GM19035 (cell line): ENCODE measurements around the gene PSMC3IP.

Experiments used
- ATAC-seq: cut with Tn5 transposase; IDR thresholded peaks from one replicate; pipeline ENCODE4 v1.9.1; 2021; ENCODE audit not compliant: unreplicated experiment

PSMC3IP gene

DNA sequence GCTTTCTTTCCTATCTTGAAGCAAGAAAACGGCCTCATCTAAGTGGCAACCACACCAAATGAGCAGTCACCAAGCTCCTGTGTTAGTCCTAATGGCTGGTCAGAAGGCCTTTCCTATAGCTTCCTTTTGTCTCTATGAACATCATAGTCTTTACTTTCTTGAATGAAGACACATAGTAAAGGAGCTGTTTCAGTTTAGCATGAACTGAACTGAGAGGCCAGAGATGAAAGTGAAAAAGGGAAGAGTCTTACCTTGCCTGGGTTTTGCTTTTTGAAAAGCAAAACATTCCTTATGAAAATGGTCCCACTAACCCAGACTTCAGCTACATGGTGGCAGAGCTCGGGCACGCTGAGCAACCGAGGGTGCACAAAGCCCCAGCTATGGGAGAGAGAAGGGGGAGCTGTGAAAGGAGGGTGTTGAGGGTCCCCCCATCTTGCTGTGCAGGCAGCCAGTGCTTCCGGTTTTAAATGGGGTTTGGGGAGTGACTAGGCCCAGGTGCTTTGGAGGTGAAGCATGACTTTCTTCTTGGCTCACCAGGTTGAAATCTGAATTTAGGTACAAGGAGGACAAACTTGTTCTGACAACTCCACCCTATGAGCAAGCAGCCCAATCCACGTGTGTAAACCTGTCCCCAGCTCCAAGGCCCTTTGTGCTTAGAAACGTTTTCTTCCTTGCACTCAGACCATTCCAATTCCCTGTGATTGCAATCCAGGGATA, 9.1 kb upstream of the PSMC3IP start:
- ATAC-seq = no peak

DNA sequence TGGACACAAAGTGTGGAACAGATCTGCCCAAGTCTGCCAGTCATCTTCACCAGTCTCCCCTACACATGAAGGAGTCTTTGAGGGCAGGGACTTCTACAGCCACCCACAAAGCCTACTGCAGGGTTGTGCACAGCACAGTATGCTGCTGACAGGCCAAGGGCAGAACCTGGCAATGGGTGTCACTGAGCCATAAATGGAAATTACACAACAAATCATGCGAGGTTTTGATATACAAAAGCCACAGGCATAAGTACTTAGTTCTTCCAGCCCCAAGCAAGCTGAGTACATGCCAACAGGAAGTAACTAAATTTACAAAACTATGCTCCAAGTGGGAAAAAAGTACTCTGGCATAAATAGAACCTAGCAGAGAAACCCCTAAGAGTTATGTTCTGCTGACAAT, 7.8 kb upstream of the PSMC3IP start:
- ATAC-seq = no peak

DNA sequence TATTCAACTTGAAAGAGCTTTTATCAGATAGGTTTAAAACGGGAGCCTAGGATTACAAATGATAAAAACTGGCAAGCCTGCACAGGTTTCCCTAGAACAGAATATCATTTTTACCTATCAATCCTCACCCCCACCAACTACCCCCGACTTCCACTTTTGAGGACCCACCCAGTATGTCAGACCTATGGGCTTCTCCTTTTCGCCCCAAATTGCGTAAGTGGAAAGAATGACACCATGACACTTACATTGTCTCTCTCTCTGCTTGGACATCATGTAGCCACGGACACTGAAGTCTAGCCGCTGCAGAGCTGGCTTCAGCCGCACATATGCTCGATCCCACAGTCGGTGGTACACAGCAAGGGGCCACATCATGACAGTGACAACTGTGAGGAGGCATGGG, 7.4 kb upstream of the PSMC3IP start:
- no peak for ATAC-seq

DNA sequence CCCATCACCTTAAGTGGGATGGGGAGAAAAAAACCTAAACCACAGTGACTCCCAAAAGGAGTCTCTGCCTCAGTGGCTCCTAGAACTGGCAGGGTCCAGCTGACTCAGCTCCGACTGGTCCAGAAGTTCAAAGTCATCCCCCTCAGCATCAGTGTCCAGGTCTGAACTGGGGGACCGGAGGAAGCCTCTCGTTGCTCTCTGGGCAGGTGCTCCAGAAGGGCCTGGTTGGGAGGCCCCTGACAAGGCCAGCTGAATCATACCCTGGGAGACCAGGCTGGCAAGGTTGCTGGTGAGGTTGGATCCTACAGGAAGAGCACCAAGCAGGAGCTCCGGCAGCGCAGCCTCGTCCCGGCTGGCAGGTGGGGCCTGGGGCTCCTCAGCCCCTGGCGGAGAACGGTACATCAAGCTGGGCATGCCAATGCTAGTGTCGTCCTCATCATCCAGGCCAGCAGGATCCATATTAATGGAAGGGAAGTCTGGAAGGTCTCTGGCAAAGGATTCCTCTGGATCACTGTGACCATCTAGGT, 4.3 kb upstream of the PSMC3IP start:
- no peak for ATAC-seq

DNA sequence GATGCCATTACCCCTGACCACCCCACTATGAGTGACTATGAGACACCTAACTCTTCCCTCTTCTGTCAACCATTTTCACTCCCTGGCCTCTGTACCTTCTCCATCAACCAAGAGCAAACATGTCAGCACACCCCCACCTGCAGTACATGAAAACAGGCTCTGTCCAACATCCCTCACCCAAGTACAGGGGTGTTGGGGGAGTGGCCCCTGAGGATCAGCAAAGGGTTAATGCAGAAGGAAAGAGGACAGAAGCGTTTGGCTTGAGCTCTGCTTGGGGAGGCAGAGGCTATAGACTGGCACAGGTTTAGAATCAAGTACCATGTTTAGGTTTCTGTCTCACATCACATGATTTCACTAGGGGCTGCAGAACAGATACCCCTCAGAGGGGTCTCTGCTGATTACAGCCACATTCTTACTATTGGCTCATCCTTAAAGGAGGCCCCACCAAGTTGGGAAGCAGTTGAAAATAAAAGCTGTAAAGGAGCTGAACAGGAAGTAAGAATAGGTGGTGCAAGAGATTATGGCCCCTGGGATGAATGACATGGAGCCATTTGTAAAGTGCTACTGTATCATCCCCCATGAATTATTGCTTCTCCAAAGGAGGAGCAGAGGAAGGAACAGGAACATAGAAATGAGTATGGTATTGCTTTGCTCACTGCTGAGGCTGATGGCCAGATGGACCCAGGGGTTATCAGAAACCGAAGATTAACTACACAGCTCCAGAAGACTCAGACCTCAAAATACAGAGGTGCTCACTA, 2.4 kb upstream of the PSMC3IP start:
- no peak for ATAC-seq

DNA sequence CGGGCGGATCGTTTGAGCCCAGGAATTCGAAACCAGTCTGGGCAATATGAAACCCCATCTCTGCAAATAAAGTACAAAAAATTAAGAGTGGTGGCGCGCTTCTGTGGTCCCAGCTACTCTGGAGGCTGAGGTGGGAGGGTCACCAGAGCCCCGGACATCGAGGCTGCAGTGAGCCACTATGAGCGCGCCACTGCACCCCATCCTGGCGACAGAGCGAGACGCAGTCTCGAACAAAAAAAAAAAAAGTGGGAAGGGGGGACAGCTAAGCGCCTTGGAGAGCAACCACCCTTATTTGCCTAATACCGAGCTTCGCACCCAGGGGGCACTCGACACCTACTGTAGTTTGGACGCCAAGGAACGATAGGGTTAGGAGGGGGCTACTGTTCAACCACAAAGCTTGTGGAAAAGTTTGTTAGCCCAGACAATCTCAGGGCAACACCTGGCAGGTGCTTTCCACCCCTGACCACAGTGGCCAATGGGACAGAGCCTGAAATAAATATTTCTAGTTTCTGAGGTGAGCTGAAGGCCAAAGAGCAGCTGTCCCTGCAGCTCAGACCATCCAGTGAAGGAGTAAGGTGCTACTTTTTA, 847 bp upstream of the PSMC3IP start:
- ATAC-seq = peak; percentile 50

- ATAC-seq = peak; percentile 9
Measured at GRCh38 chr17:42577140-42577531, 393 bp downstream of the PSMC3IP start.

- no peak for ATAC-seq
Measured at GRCh38 chr17:42574463-42574862, 3.1 kb downstream of the PSMC3IP start.

GRCh38 chr17:42573095-42573494, 4.4 kb downstream of the PSMC3IP start:
- ATAC-seq = no peak

DNA sequence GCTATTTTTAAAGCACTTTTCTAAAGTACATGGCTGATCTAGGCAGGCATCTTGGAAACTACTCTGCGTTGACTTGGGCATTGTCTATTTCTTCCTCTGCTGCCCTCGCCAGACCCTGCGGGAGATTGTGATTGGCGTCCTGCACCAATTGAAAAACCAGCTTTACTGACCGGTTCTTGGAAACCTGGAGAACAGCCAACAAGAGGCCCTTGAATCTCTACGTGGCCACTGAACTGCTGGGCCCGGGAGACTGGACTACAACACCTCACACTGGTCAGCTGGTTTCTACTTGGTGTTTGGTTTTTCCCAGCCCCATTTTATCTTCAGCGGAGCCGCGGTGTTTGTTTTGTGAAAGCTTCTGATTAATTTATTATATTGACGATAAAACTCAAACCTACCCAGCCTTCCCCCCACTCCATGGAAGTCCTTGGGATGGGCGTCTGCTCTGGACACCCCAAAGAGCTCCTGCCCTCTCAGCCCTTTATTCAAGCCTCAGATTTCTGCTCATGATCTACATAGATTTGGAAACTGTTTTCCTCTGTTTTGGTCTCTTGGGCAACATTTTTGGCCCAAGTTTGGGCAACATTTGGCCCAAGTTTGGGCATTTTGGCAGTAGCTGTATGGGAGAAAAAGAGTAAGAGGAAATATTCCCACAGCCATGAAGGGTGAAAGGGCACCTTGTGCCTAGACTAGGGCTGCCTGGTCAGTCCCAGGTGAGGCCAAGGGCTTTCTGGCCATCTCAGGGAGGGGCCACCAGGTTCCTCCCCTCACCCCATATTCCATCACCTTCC, 5.9 kb downstream of the PSMC3IP start:
- no peak for ATAC-seq

DNA sequence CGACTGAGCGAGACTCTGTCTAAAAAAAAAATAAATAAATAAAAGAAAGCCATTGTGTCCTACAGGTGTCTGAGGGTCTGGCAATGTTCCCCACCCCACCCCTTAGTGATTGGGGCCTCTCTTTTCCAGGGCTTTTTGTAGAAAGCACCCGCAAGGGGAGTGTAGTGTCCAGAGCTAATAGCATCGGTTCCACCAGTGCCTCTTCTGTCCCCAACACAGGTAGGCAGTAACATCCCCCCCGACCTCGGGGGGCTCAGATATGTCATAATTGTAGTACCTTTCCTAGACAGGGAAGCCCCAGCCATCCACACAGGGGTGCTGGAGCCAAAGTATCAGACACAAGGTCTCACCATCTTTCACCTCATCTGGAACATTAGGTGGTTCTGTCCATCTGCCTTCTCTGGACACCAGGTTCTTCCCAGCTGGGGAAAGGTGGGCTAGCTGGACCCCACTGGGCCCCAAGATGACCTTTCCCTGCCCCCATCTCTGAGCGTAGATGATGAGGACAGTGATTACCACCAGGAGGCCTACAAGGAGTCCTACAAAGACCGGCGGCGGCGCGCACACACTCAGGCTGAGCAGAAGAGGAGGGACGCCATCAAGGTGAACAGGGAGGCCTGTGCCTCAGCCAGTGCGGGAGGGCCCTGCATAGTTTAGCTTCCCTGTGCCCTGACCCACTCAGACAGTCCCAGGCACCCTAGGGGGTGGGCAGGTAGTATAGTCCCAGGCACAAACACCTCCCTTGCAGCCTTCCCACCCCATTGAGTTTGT, 9.0 kb downstream of the PSMC3IP start:
- no peak for ATAC-seq

DNA sequence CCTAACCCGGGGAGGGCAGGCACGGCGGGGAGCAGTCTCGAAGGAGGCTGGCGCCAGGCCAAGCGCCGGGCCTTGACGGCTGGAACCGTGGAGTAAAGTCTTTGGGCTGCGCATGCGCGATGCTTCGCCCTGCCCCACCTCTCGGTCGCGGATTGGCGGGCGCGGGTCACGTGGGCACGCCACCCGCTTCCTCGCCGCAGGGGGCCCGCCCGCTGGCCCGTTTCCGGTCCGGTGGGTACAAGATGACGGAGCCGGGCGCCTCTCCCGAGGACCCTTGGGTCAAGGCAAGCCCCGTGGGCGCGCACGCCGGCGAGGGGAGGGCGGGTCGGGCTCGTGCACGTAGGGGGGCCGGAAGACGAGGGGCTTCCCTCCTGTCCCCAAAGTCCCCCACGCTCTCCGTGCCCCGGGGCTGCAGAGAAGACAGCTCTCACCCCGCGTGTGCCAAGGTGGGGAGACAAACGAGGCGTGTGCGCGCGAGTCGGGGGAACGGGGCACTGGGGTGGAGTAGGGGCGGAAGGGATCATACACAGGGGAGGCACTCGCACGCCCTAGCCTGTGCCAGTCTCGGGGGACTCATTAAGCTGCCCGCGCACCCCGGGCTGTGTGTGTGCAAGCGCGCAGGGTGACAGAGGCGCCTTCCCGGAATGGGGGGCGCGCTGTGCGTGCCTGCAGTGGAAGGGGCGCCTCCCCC, 10.5 kb downstream of the PSMC3IP start, which contains the start of gene MLX:
MLX (plus strand) TSS at position 218 of the 691 bp plus-strand sequence; CDS start at position 243, 25 bp downstream.
- ATAC-seq = peak; percentile 60

DNA sequence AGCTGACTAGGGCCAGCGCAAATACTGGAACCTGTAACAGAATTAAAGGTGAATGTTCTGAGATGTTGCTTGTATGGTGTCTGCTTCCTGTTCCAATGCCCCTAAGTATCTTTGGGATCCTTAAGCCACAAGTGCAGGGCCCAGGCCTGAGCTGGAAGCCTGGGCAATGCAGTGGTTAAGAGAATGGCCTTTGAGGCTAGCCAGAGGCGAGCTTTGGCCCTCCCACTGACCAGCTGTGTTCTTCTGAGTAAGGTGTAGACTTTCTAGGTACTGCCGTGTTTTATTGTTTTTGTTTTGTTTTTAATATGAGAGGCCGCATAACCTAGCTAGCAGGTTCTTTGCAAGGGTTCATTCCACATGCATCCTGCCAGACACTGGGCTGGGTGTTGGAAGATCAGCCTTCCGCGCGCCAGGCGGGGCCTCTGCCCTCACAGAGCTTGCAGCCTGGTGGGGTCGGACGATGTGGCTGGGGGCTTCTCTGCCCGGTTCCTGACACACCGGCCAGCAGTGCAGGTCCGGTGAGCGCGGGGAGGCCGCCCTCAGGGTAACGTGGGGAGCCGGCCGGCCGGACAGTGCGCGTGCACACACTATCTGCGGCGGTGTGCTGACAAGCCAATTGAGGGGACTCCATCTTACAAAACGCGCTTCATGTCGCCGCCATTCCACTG, 11.2 kb downstream of the PSMC3IP start:
- no peak for ATAC-seq

- no peak for ATAC-seq
Measured at GRCh38 chr17:42565523-42566214, 11.9 kb downstream of the PSMC3IP start.

GRCh38 chr17:42564815-42565522, 12.6 kb downstream of the PSMC3IP start:
- no peak for ATAC-seq

- ATAC-seq = no peak
Measured at GRCh38 chr17:42563950-42564349, 13.6 kb downstream of the PSMC3IP start.

- ATAC-seq = no peak
Measured at GRCh38 chr17:42563543-42563942, 14.0 kb downstream of the PSMC3IP start.

- ATAC-seq = no peak
Measured at GRCh38 chr17:42563143-42563509, 14.4 kb downstream of the PSMC3IP start.
